NCI-H1436 (cell line): ENCODE data around the gene MYEOV.

Experiments used
- DNase-seq: peaks from one replicate; lab custom pipeline; 2025; lab: John Stamatoyannopoulos, UW

Gene MYEOV

GRCh38 chr11:69293819-69294505 lies at the start of gene MYEOV:
MYEOV (plus strand) TSS chr11:69294155; CDS start chr11:69295355, 1,200 bp downstream.
- no peak for DNase-seq

- no peak for DNase-seq
Observed at GRCh38 chr11:69244266-69244665, 49.7 kb upstream of the MYEOV start.

- no peak for DNase-seq
Observed at GRCh38 chr11:69245041-69245440, 48.9 kb upstream of the MYEOV start.

- no peak for DNase-seq
Observed at GRCh38 chr11:69245491-69246345, 48.2 kb upstream of the MYEOV start.

- no peak for DNase-seq
Observed at GRCh38 chr11:69249311-69250185, 44.4 kb upstream of the MYEOV start.

- DNase-seq: no peak
Observed at GRCh38 chr11:69250186-69251056, 43.5 kb upstream of the MYEOV start.

- no peak for DNase-seq
Observed at GRCh38 chr11:69251057-69251393, 42.9 kb upstream of the MYEOV start.

GRCh38 chr11:69251639-69252489 lies 42.1 kb upstream of the MYEOV start:
- DNase-seq: no peak

GRCh38 chr11:69252490-69252837 lies 41.5 kb upstream of the MYEOV start:
- no peak for DNase-seq

GRCh38 chr11:69253028-69253427 lies 40.9 kb upstream of the MYEOV start:
- no peak for DNase-seq

GRCh38 chr11:69257134-69257533 lies 36.8 kb upstream of the MYEOV start:
- DNase-seq: no peak

GRCh38 chr11:69257838-69258658 lies 35.9 kb upstream of the MYEOV start:
- no peak for DNase-seq

- DNase-seq: no peak
Observed at GRCh38 chr11:69259096-69259495, 34.9 kb upstream of the MYEOV start.

GRCh38 chr11:69260622-69261021 lies 33.3 kb upstream of the MYEOV start:
- no peak for DNase-seq

- no peak for DNase-seq
Observed at GRCh38 chr11:69261116-69261515, 32.8 kb upstream of the MYEOV start.

GRCh38 chr11:69262918-69263735 lies 30.8 kb upstream of the MYEOV start:
- DNase-seq: no peak

- DNase-seq: no peak
Observed at GRCh38 chr11:69263736-69264052, 30.3 kb upstream of the MYEOV start.

GRCh38 chr11:69264486-69264885 lies 29.5 kb upstream of the MYEOV start:
- DNase-seq: no peak

GRCh38 chr11:69265210-69265609 lies 28.7 kb upstream of the MYEOV start:
- no peak for DNase-seq
